Esophagus (tissue), 2 donors: ENCODE measurements around the gene PRUNE2. TPM values are rescaled to one million over a fixed set of nuclear protein-coding genes. Genes with fewer than 3 reads are reported as not detected.
"Not testable (repeated sequence)": the region's sequence is repeated elsewhere in the genome, so short reads cannot be mapped to it uniquely, and the experiment has no call there.

Source experiments
- H3K27ac ChIP-seq, 2 donors: one replicate each; pipeline ENCODE4 v1.5.1; 2013; ENCODE audit warnings: low read depth in 2 of 2, mild to moderate bottlenecking in 2 of 2, inconsistent platforms in 1 of 2, low read length in 1 of 2, moderate library complexity in 1 of 2
- H3K27me3 ChIP-seq, 2 donors: one replicate each; pipeline ENCODE4 v1.6.1; 2013; ENCODE audit warnings: low read length in 2 of 2, control low read depth in 1 of 2, mild to moderate bottlenecking in 1 of 2; ENCODE audit not compliant: insufficient read depth in 2 of 2, control insufficient read depth in 1 of 2
- H3K36me3 ChIP-seq, 2 donors: one replicate each; pipeline ENCODE4 v1.6.1; 2013; ENCODE audit warnings: low read length in 1 of 2; ENCODE audit not compliant: control insufficient read depth in 2 of 2, insufficient read depth in 2 of 2
- H3K4me1 ChIP-seq, 2 donors: one replicate each; pipeline ENCODE4 v1.6.1; 2013; ENCODE audit warnings: low read length in 1 of 2; ENCODE audit not compliant: control insufficient read depth in 2 of 2, insufficient read depth in 2 of 2
- H3K4me3 ChIP-seq, 2 donors: one replicate each; pipeline ENCODE4 v1.5.1; 2013; ENCODE audit warnings: low read length in 2 of 2, mild to moderate bottlenecking in 2 of 2, low read depth in 1 of 2, moderate library complexity in 1 of 2
- H3K9me3 ChIP-seq, 2 donors: one replicate each; pipeline ENCODE4 v1.6.1; 2013; ENCODE audit warnings: mild to moderate bottlenecking in 2 of 2, low read depth in 1 of 2, low read length in 1 of 2, moderate library complexity in 1 of 2; ENCODE audit not compliant: control insufficient read depth in 2 of 2, insufficient read depth in 1 of 2
- WGBS, 2 donors: extraction: QIAGEN DNeasy Blood & Tissue Kit; methylation state at CpG; one replicate each; pipeline ENCODE4 v1.1.7; 2013; 5-methylcytosine and 5-hydroxymethylcytosine counted together
- polyA plus RNA-seq, 2 donors: library from polyadenylated mRNA; stranded (reverse); fragments of 200-250 nt; gene quantifications; one replicate each; pipeline ENCODE4 v1.2.3, GENCODE V29; 2013
- donor health status: healthy with polysubstance abuse.
- donor health status: Bipolar disorder and iron deficiency.

The PRUNE2 gene
- polyA plus RNA-seq, 2 donors, result 8.1 to 40.7 TPM

GRCh38 chr9:76602199-76602598, 303.7 kb downstream of the PRUNE2 start:
- Histone ChIP-seq H3K27ac (no peak overlapping the region), H3K36me3 (no peaks in the 10 kb centered on the region), H3K4me3 (no peak overlapping the region), H3K27me3 (no peaks in the 10 kb centered on the region), H3K4me1 (no peaks in the 10 kb centered on the region), H3K9me3 (no peaks in the 10 kb centered on the region)
- WGBS, 2 donors, result 82 to 87% methylated on average over 1 of the region's 1 CpG

GRCh38 chr9:76600007-76600615, 305.8 kb downstream of the PRUNE2 start:
- H3K4me1 ChIP-seq, result peaks cover 0 to 3% of the 10 kb centered on the region in 2 donors
- H3K27ac ChIP-seq, result no peak overlapping the region
- 29 to 40% methylated on average over 2 of the region's 2 CpGs for WGBS, 2 donors
- H3K36me3 ChIP-seq, result no peaks in the 10 kb centered on the region
- no peaks in the 10 kb centered on the region for H3K9me3 ChIP-seq
- no peak overlapping the region for H3K4me3 ChIP-seq
- no peaks in the 10 kb centered on the region for H3K27me3 ChIP-seq

GRCh38 chr9:76598981-76599380, 306.9 kb downstream of the PRUNE2 start:
- no peak overlapping the region for H3K27ac ChIP-seq
- H3K9me3 ChIP-seq, result no peaks in the 10 kb centered on the region
- H3K36me3 ChIP-seq, result no peaks in the 10 kb centered on the region
- no peaks in the 10 kb centered on the region for H3K27me3 ChIP-seq
- H3K4me1 ChIP-seq, result peaks cover 0 to 3% of the 10 kb centered on the region in 2 donors
- 77 to 80% methylated on average over 4 of the region's 4 CpGs for WGBS, 2 donors
- no peak overlapping the region for H3K4me3 ChIP-seq

- no peaks in the 10 kb centered on the region for H3K9me3 ChIP-seq
- no peaks in the 10 kb centered on the region for H3K36me3 ChIP-seq
- H3K4me1 ChIP-seq, result peaks cover 0 to 3% of the 10 kb centered on the region in 2 donors
- no peaks in the 10 kb centered on the region for H3K27me3 ChIP-seq
- no peak overlapping the region for H3K4me3 ChIP-seq
- 60 to 71% methylated on average over 3 of the region's 3 CpGs for WGBS, 2 donors
- H3K27ac ChIP-seq, result no peak overlapping the region
Measured at GRCh38 chr9:76595645-76596044, 310.3 kb downstream of the PRUNE2 start.

GRCh38 chr9:76594764-76595424, 311.0 kb downstream of the PRUNE2 start:
- 64% methylated on average over 4 of the region's 4 CpGs for WGBS, 2 donors
- Histone ChIP-seq H3K4me3 (no peak overlapping the region), H3K4me1 (peaks cover 0 to 3% of the 10 kb centered on the region in 2 donors), H3K36me3 (no peaks in the 10 kb centered on the region), H3K27me3 (no peaks in the 10 kb centered on the region), H3K9me3 (no peaks in the 10 kb centered on the region), H3K27ac (no peak overlapping the region)

- H3K4me3 ChIP-seq, H3K9me3 ChIP-seq, H3K27ac ChIP-seq, H3K36me3 ChIP-seq, H3K27me3 ChIP-seq, H3K4me1 ChIP-seq: not testable (repeated sequence)
- 56 to 61% methylated on average over 4 of the region's 4 CpGs for WGBS, 2 donors
Measured at GRCh38 chr9:76593961-76594735, 311.8 kb downstream of the PRUNE2 start.

GRCh38 chr9:76592974-76593347, 313.0 kb downstream of the PRUNE2 start:
- no peak overlapping the region for H3K27ac ChIP-seq
- WGBS, 2 donors, result 24 to 38% methylated on average over 2 of the region's 2 CpGs

GRCh38 chr9:76592091-76592973, 313.6 kb downstream of the PRUNE2 start:
- Histone ChIP-seq H3K27ac (no peak overlapping the region), H3K4me1 (peaks cover 0 to 3% of the 10 kb centered on the region in 2 donors), H3K36me3 (no peaks in the 10 kb centered on the region), H3K9me3 (no peaks in the 10 kb centered on the region), H3K27me3 (no peaks in the 10 kb centered on the region), H3K4me3 (no peak overlapping the region)
- WGBS, 2 donors, result 68 to 79% methylated on average over 6 of the region's 6 CpGs

More at GRCh38 chr9:76592974-76593347, 313.0 kb downstream of the PRUNE2 start:
- Histone ChIP-seq H3K4me1 (peaks cover 0 to 3% of the 10 kb centered on the region in 2 donors), H3K27me3 (no peaks in the 10 kb centered on the region), H3K4me3 (no peak overlapping the region), H3K9me3 (no peaks in the 10 kb centered on the region), H3K36me3 (no peaks in the 10 kb centered on the region)

GRCh38 chr9:76591256-76591950, 314.5 kb downstream of the PRUNE2 start:
- H3K9me3 ChIP-seq, result no peaks in the 10 kb centered on the region
- H3K36me3 ChIP-seq, result no peaks in the 10 kb centered on the region
- no peak overlapping the region for H3K27ac ChIP-seq
- WGBS, 2 donors, result 76 to 80% methylated on average over 4 of the region's 4 CpGs
- H3K27me3 ChIP-seq, result no peaks in the 10 kb centered on the region
- no peak overlapping the region for H3K4me3 ChIP-seq
- H3K4me1 ChIP-seq, result peaks cover 0 to 3% of the 10 kb centered on the region in 2 donors
